ENCODE data around the gene PHRF1.

PHRF1 gene, protein sequence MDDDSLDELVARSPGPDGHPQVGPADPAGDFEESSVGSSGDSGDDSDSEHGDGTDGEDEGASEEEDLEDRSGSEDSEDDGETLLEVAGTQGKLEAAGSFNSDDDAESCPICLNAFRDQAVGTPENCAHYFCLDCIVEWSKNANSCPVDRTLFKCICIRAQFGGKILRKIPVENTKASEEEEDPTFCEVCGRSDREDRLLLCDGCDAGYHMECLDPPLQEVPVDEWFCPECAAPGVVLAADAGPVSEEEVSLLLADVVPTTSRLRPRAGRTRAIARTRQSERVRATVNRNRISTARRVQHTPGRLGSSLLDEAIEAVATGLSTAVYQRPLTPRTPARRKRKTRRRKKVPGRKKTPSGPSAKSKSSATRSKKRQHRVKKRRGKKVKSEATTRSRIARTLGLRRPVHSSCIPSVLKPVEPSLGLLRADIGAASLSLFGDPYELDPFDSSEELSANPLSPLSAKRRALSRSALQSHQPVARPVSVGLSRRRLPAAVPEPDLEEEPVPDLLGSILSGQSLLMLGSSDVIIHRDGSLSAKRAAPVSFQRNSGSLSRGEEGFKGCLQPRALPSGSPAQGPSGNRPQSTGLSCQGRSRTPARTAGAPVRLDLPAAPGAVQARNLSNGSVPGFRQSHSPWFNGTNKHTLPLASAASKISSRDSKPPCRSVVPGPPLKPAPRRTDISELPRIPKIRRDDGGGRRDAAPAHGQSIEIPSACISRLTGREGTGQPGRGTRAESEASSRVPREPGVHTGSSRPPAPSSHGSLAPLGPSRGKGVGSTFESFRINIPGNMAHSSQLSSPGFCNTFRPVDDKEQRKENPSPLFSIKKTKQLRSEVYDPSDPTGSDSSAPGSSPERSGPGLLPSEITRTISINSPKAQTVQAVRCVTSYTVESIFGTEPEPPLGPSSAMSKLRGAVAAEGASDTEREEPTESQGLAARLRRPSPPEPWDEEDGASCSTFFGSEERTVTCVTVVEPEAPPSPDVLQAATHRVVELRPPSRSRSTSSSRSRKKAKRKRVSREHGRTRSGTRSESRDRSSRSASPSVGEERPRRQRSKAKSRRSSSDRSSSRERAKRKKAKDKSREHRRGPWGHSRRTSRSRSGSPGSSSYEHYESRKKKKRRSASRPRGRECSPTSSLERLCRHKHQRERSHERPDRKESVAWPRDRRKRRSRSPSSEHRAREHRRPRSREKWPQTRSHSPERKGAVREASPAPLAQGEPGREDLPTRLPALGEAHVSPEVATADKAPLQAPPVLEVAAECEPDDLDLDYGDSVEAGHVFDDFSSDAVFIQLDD (N-terminal part only)

DNA sequence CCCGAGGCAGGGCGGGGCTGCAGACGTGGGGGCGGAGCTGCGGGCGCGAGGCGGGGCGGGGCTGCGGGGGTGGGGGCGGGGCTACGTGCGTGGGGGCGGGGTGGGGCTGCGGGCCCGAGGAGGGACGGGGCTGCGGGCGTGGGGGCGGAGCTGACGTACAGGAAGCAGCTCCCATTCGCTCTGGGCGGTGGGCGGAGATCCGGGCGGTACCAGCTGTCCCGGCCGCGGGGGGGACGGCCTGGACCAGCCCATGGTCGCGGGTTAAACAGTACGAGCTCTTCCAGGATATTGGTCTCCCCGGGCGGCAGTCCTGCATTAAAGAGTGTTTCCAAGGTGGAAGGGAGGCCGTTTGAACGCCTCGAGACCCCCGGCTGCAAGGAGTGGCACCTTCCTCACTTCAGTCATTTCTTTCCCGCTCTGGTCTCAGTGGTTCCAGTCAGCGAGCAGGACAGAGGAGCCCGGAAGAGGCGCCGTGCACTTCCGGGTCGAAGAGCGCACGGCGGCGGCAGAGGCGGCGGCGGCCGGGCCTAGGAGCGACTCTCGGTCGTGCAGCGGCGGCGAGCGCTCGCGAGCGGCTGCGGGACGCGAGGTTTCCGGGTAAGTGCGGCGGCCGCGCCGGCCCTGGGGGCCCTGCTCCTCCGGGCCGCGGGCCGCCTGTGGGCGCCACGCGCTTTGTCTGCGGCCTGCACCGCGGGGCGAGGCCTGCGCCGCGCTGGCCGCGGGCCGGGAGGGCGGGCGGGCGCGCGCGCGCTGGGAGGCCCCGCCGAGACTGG is at the start of gene PHRF1:
PHRF1 (plus strand) TSS at position 475 of the 773 bp plus-strand sequence. CDS start 5,043 bp downstream, outside the sequence.
- H3K4me3 Mint-ChIP-seq, result peak within 1 kb of the TSS; percentile 96
- peaks cover 30% of the 10 kb centered on the region for H3K4me1 Mint-ChIP-seq
- peak; percentile 95 to 96 for DNase-seq (ENCODE audit: low spot score in 2 of 2)

DNA sequence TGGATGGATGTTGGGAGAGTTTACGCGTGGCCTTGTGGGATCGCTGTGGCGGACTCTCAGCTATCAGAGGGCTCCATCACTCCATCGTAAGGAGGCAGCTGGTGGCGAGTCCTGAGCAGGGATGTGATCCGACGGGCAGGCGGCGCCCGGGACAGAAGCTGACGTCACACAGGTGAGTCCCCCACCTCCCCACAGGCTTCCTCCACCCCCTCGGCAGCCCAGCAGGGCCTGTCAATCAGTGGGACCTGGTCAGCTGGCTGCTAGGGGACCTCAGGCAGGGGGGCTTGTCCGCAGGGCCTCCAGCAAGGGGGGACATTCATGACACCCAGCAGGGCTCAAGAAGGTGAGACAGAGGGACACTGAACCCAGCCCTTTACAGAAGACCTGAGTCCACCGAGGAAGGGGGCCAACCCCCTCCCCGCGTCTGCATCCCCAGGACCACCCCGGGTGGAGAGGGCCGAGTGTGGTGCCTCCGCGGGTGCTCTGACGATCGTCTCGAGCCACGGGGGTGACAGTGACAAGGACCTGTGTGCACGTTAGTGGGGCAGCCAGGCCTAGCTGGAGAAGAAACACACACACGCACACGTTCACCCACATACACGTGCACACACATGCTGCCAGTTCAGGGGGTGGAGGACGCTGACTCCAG is 48.0 kb upstream of the PHRF1 start:
- DNase-seq (ENCODE audit: low spot score in 2 of 2), result no peak
- peaks cover 4% of the 10 kb centered on the region for H3K36me3 Mint-ChIP-seq
- no peaks in the 10 kb centered on the region for H3K27me3 Mint-ChIP-seq
- no peaks in the 10 kb centered on the region for H3K4me1 Mint-ChIP-seq
- no peak overlapping the region for H3K4me3 Mint-ChIP-seq
- no peak for ATAC-seq (ENCODE audit: low read depth)
- H3K27ac Mint-ChIP-seq, result no peak overlapping the region
- no peaks in the 10 kb centered on the region for H3K9me3 Mint-ChIP-seq

More for the DNA sequence above, at the start of gene PHRF1:
- Mint-ChIP-seq H3K9me3 (no peaks in the 10 kb centered on the region), H3K27me3 (peaks cover 5% of the 10 kb centered on the region), H3K27ac (peak within 1 kb of the TSS; percentile 93), H3K36me3 (peaks cover 2% of the 10 kb centered on the region)
- ATAC-seq (ENCODE audit: low read depth), result peak; percentile 85

DNA sequence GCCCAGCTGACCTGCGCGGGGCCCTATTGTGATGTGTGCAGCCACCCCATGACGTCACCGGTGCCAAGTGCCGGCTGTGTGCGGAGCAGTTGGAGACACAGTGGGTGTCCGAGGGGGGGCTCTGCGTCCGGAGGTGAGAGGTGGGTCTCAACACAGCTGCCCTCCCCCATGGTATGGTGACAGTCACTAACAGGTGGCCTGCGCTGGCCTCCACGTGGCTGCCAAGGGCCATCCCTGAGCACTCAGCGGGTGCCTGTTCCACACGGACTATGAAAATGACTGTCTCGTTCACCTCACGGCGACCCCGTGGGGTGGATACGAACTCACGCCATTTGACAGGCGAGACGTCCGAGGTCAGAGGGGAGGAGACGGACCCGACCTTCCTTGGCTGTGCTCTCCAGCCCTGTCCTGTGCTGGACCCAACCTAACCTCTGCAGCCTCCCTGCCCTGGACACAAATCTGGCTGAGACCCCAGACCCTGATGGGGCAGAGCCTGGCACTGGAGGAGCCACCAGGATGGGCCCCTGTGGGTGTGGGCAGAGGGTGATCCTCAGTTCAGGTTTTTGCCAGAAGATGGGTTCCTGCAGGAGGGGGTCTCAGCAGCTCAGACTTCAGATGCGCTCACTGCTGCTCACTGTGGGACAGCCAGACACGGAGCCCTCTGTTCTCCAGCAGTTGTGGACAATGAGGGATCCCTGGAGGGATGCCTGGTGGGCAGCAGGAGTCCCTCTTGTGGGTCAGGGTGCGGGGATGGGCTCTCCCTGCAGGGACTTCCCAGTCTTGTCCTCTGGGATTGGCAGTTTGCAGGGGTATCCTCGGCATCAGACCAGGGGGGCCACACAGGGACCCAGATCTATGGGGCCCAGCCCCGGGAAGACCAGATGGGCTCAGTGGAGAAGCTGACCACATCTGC is 47.2 kb upstream of the PHRF1 start:
- Mint-ChIP-seq H3K9me3 (no peaks in the 10 kb centered on the region), H3K4me1 (no peaks in the 10 kb centered on the region), H3K27ac (no peak overlapping the region), H3K4me3 (no peak overlapping the region), H3K36me3 (peaks cover 4% of the 10 kb centered on the region), H3K27me3 (no peaks in the 10 kb centered on the region)
- no peak for DNase-seq (ENCODE audit: low spot score in 2 of 2)
- no peak for ATAC-seq (ENCODE audit: low read depth)

DNA sequence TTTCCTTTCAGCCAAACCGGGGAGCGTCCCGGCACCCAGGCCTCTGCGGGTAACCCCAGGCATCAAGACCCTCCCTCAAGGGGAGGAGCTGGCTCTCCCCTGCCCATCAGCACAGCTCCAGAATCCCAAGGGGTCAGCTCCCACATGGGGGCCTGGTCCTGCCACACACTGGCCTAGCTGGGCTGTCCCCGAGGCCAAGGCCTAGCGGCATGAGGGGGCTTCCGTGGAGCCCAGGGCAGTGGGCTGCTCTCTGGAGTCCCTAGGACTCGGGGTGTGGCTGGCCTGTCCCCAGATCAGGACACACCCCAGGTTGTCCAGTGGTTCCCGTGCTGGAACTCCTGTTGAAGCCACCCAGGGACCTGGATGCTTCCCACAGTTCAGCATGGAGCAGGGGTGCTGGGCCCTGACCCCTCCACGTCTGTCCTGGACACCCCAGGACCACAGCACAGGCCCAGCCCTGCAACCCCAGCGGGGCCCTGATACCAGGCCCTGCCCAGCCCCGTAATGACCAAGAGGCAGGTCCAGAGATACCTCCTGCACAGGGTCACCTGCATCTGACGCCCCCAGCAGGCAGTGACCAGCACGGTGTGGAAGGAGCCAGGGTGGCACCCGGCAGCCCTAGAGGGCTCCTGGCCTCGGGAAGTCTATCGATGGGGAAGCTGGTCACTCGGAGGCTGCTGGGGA is 46.4 kb upstream of the PHRF1 start:
- H3K4me3 Mint-ChIP-seq, result no peak overlapping the region
- H3K27ac Mint-ChIP-seq, result no peak overlapping the region
- H3K4me1 Mint-ChIP-seq, result peaks cover 4% of the 10 kb centered on the region
- no peak for ATAC-seq (ENCODE audit: low read depth)
- no peaks in the 10 kb centered on the region for H3K27me3 Mint-ChIP-seq
- peaks cover 4% of the 10 kb centered on the region for H3K36me3 Mint-ChIP-seq
- no peaks in the 10 kb centered on the region for H3K9me3 Mint-ChIP-seq
- DNase-seq (ENCODE audit: low spot score in 2 of 2), result no peak

DNA sequence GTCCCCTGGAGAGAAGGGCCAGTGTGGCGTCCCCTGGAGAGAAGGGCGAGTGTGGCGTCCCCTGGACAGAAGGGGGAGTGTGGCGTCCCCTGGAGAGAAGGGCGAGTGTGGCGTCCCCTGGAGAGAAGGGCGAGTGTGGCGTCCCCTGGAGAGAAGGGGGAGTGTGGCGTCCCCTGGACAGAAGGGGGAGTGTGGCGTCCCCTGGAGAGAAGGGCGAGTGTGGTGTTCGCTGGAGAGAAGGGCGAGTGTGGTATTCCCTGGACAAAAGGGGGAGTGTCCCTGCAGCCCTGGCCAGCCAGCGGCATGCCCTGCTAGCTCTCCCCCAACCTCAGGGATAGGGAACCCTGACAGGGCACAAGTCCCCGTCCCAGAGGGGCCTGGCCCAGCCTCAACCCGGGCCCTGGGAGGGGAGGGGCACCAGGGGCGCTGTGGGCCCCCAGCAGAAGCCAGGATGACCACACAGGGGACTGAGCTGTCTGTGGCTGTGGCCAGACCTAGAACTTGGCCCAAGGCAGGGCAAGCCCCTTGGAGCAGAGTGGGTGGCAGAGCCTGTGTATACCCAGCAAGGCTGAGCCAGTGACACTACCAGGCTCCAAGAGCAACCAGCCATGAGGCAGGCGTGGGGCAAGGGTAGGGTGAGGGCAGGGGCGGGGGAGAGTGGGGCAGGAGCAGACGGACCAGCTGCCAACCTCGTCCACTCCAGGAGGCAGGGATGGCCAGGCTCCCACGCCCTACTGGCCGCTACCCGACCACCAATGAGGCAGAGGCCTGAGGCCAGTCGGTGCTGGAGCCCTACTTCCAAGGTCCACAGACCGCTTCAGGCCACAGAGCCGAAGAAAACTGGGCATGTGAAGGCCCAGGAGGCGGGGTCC is 45.1 kb upstream of the PHRF1 start:
- H3K27ac Mint-ChIP-seq, result no peak overlapping the region
- peaks cover 4% of the 10 kb centered on the region for H3K36me3 Mint-ChIP-seq
- H3K4me1 Mint-ChIP-seq, result peaks cover 6% of the 10 kb centered on the region
- no peaks in the 10 kb centered on the region for H3K27me3 Mint-ChIP-seq
- DNase-seq (ENCODE audit: low spot score in 2 of 2), result no peak
- H3K9me3 Mint-ChIP-seq, result no peaks in the 10 kb centered on the region
- H3K4me3 Mint-ChIP-seq, result no peak overlapping the region
- no peak for ATAC-seq (ENCODE audit: low read depth)

DNA sequence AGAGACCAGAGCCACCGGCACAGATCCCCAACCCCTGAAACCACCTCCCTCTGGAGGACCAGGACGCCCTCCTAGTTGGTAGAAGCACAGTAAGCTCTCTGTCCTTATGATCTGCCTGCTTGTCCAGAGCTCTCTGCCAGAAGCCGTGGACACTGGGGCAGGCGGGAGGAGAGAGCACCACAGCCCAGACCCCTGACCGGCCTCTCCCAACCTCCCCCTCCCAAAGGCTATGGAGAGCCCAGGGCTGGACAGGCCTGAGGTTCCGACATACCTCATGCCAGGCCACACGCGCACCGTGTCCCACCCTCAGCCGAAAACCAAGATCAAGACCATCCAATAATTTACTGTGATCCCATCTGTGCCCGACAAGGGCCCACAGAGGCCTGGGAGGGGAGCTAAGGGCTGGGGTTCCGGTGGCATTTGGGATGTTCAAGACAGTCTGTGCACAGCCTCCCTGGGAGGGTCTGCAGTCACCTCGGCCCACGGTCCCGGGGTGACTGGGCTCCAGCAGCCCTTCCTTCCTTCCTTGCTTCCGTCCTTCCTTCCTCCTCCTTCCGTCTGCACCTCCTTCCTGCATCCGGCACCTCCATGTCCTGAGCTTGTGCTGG is 44.2 kb upstream of the PHRF1 start:
- H3K9me3 Mint-ChIP-seq, result no peaks in the 10 kb centered on the region
- peaks cover 6% of the 10 kb centered on the region for H3K4me1 Mint-ChIP-seq
- no peak for DNase-seq (ENCODE audit: low spot score in 2 of 2)
- no peak for ATAC-seq (ENCODE audit: low read depth)
- peaks cover 4% of the 10 kb centered on the region for H3K36me3 Mint-ChIP-seq
- no peaks in the 10 kb centered on the region for H3K27me3 Mint-ChIP-seq
- no peak overlapping the region for H3K27ac Mint-ChIP-seq
- H3K4me3 Mint-ChIP-seq, result no peak overlapping the region

DNA sequence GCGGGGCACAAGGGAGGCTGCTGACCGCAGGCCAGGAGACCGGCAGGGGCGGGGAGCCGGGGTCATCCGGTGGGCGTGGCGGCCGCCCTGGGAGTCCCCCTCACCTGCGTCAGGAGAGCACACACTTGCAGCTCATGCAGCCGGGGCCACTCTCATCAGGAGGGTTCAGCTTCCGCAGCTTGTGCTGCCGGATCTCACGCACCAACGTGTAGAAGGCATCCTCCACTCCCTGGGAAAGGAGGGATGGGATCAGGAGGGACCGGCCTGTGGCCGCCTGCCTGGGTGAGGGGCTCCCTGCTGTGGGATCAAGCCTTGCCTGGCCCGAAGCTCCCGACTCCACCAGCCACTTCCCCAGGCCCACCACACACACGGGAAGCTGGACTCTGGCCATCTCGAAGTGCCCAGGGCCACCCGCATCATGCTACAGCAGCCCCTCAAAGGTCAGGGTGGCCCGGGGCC is 43.7 kb upstream of the PHRF1 start:
- no peak overlapping the region for H3K27ac Mint-ChIP-seq
- DNase-seq (ENCODE audit: low spot score in 2 of 2), result no peak
- H3K4me3 Mint-ChIP-seq, result no peak overlapping the region
- H3K36me3 Mint-ChIP-seq, result peaks cover 4% of the 10 kb centered on the region
- peaks cover 8% of the 10 kb centered on the region for H3K4me1 Mint-ChIP-seq
- no peaks in the 10 kb centered on the region for H3K27me3 Mint-ChIP-seq
- H3K9me3 Mint-ChIP-seq, result no peaks in the 10 kb centered on the region
- no peak for ATAC-seq (ENCODE audit: low read depth)

DNA sequence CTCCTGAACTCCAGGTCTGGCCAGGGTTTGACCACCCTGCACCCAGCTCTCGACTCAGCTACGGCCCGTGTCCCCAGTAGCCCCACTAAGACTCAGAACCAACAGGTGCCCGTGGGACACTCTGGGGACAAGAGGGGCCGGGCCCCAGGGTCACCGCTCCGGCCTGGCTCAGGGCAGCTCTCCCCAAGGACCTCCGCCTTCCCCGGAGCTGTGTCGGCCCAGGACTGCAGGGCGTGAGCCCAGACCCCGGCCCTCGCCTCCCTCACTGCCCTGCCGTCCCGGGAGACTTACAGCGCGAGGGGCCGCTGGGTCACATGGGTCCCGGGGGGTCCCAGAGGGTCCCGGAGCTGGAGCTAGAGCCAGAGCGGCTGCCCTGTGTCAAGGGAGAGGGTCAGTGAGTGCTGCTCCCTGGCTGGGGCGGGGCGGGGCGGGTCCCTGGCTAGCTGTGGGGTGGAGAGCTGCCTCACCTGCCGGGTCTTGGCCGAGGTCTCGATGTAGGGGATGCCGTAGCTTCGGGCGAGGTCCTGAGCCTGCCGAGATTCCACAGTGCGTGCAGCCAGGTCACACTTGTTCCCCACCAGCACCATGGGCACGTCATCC is 43.2 kb upstream of the PHRF1 start:
- Mint-ChIP-seq H3K4me3 (no peak overlapping the region), H3K27ac (no peak overlapping the region), H3K27me3 (no peaks in the 10 kb centered on the region), H3K4me1 (peaks cover 12% of the 10 kb centered on the region), H3K9me3 (no peaks in the 10 kb centered on the region), H3K36me3 (peaks cover 4% of the 10 kb centered on the region)
- DNase-seq (ENCODE audit: low spot score in 2 of 2) (no peak), ATAC-seq (ENCODE audit: low read depth) (no peak)

DNA sequence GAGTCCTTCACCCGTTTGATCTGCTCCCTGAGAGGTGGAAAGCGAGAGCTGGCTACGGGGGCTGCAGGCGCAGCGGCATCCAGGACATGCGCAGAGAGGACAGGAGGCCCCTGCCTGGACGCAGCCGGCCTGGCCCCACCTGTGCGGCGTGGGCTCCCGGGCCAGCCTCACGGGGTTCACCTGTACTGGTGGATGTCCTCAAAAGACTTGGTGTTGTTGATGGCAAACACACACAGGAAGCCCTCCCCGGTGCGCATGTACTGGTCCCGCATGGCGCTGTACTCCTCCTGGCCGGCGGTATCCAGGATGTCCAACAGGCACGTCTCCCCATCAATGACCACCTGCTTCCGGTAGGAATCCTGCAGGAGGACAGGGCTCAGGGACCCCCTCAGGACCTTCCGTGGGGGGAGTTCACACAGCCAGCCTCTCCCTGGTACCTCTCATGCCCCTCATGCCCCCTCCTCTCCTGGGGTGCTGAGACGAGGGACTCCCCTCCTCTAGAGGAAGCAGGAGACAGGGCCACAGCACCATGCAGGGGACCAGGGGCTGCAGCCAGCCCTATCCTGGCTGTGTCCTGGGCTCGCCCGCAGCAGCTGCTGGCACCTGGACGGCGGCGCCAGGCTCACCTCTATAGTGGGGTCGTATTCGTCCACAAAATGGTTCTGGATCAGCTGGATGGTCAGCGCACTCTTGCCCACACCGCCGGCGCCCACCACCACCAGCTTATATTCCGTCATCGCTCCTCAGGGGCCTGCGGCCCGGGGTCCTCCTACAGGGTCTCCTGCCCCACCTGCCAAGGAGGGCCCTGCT is 42.5 kb upstream of the PHRF1 start:
- DNase-seq (ENCODE audit: low spot score in 2 of 2) (no peak), ATAC-seq (ENCODE audit: low read depth) (no peak)
- Mint-ChIP-seq H3K4me3 (peak overlapping the region; percentile 46), H3K27me3 (no peaks in the 10 kb centered on the region), H3K4me1 (peaks cover 16% of the 10 kb centered on the region), H3K36me3 (peaks cover 4% of the 10 kb centered on the region), H3K27ac (no peak overlapping the region), H3K9me3 (no peaks in the 10 kb centered on the region)
